Glomerular visceral epithelial cell (primary cell): ENCODE results near the gene TSNAX.

Experiments
- DNase-seq: peaks from one replicate; pipeline ENCODE4 v3.0.0-alpha.2; 2016; ENCODE audit errors: extremely low spot score

The TSNAX gene

GRCh38 chr1:231601824-231602672, 73.6 kb downstream of the TSNAX start:
- no peak for DNase-seq

GRCh38 chr1:231602673-231602984, 74.2 kb downstream of the TSNAX start:
- no peak for DNase-seq

GRCh38 chr1:231603598-231604275, 75.3 kb downstream of the TSNAX start:
- peak; percentile 60 for DNase-seq

DNA sequence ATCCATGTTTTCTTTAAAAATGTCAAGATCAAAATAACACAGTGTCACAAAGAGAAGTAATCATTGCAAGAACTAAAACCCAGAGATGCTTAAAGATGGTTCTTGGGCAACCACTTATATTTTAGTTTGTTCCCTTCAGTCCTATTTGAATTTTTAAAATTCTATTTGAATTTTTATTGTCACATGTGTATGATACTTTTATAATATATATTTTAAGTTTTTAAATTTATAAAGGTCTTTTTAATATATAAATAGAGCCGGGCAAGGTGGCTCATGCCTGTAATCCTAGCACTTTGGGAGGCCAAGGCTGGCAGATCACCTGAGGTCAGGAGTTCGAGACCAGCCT, 75.8 kb downstream of the TSNAX start:
- no peak for DNase-seq

DNA sequence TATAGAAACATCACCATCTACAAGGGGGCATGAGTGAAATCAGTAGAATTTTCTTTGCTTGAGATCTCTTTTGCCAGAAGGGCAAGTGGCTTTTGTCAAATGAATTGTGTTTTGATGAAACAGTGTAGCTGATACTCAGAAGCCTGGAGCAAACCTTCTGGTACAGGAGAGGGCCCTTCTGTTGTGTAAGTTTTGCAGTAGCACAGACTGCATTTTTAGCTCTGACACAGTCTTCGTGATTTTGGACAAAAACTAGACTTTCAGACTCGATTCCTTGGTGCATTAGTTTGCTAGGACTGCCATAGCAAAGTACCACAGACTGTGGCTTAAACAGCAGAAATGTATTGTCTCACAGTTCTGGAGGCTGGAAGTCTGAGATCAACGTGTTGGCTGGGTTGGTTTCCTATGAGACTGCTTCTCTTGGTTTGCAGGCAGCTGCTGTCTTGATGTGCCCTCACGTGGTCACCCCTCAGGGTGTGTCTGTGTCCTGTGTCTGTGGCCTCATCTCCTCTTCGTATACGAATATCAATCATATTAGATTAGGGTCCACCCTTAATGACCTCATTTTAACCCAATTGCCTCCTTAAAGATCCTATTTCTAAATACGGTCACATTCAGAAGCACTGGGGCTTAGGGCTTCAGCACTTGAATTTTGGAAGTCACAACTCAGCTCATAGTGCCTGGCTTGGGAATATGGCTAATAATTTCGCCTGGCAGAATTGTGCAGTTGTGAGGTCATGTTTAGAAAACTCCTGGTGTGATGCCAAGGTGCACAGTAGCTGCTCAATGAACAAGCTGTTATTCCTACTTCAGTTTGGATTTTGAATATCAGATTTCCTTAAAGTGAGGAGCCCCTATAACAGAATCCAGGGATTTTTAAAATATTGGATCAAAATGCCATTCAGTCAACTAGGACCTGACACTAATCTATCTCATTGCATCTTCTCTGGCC, 77.0 kb downstream of the TSNAX start:
- no peak for DNase-seq

- no peak for DNase-seq
Observed at GRCh38 chr1:231606712-231607111, 78.2 kb downstream of the TSNAX start.

GRCh38 chr1:231610388-231610787, 81.9 kb downstream of the TSNAX start:
- DNase-seq = no peak

- DNase-seq = no peak
Observed at GRCh38 chr1:231611111-231611510, 82.6 kb downstream of the TSNAX start.

DNA sequence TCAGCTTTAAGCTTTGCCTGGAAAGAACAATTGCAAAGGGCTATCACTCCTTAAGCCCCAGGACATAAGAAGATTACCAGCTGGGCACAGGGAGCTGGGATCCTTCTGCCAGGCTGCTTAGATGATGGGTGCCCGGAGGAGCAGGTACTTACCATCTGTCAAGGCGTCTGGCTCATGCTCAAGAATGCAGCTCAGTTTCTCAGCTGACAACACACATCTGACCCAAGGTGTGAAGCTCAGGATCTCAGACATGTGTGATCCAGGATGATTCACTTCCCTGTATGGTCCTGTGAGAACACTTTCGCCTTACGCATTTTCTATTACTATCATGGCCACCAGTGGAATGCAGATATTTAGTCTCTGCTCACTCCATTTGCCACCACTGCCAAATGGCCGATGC, 83.4 kb downstream of the TSNAX start:
- DNase-seq = no peak

DNA sequence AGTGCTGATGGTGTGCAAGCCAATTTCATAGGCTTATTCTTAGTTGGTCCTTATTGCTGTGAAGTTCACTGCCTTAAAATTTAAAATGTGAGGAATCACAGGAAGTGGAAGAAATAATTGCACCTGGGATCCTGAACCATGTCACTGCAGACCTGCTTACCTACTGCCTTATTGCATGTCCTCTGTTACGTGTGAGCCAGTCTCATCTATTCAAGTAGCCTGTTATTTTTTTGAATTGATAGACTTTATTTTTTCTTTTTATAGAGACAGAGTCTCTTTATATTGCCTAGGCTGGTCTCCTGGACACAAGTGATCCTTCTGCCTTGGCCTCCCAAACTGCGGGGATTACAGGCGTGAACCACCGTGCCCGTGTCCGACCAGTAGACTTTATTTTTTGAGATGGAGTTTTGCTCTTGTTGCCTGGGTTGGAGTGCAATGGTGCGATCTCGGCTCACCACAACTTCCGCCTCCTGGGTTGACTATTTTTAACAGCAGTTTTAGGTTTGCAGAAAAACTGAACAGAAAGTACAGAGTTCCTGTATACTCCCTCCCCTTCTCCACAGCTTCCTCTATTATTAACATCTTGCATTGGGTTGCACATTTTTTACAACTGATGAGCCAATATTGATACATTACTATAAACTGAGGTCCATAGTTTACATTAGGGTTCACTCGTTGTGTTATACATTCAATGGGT, 84.1 kb downstream of the TSNAX start:
- no peak for DNase-seq

DNA sequence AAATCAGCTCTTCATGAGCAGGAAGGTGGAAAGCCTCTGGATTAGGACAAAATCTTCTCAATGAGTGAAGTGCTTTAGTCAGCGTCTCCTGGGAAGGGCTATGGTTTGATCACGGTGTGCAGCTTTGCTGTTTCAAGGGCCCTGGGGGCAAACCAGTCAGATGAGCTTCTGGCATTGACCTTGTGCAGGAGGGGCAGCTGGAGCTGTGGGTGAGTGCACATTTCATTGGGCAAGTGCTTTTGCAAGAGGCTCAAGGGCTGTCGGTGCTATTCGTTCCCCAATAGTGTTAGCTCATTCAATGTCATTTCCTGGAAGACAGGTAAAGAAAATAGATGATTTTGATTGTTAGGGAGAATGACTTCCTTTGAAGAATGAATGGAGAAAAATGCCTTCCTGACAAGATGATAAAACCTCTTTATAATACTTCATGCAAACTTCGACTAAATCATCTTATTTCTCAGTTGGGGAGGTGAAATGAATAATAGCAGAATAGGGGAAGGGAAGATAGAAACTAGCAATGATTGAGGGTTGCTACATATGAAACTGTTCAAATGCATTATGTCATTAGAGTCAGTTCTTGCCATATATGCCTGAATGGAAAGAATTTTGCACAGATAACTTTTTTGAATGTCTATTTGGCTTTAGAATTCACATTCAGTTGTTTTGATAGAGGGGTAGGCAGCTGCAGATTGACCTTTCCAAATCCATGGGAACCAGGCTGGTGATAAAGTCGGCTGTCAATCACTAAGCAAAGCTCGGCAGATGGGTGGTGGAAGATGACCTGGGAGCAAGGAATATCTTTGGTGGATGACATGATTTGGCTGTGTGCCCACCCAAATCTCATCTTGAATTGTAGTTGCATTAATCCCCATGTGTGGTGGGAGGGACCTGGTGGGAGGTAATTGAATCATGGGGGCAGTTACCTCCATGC, 85.2 kb downstream of the TSNAX start:
- no peak for DNase-seq
